HEK293T (cell line): ENCODE data around the gene KBTBD8.

ENCODE experiments used
- CTCF ChIA-PET: fragments of 350-600 bp; formaldehyde crosslinking; extraction: SDS; loops from one replicate; lab custom pipeline; 2021; ENCODE audit warnings: antibody characterized with exemption, inconsistent platforms; lab: Yijun Ruan, JAX
- POLR2A ChIA-PET: fragments of 350-600 bp; formaldehyde crosslinking; extraction: SDS; loops from one replicate; lab custom pipeline; 2020; ENCODE audit warnings: antibody characterized with exemption, inconsistent platforms; lab: Yijun Ruan, JAX
- DNase-seq: peaks from one replicate; pipeline ENCODE4 v3.0.0; 2012; ENCODE audit warnings: mixed read lengths; ENCODE audit errors: extremely low spot score
- ARNT ChIP-seq: fragments of 450-650 bp; IDR thresholded peaks from 2 replicates; pipeline ENCODE4 v1.6.1; 2017; ENCODE audit warnings: mild to moderate bottlenecking
- BHLHE40 ChIP-seq: fragments of 450-650 bp; IDR thresholded peaks from 2 replicates; pipeline ENCODE4 v1.6.1; 2016; ENCODE audit warnings: mild to moderate bottlenecking, moderate library complexity, borderline replicate concordance
- CTBP1 ChIP-seq: fragments of 450-650 bp; IDR thresholded peaks from 2 replicates; pipeline ENCODE4 v1.6.1; 2016; ENCODE audit warnings: borderline replicate concordance
- ELF4 ChIP-seq: fragments of 450-650 bp; IDR thresholded peaks from 2 replicates; pipeline ENCODE4 v1.6.1; 2017; ENCODE audit warnings: antibody characterized with exemption
- FOXA1 ChIP-seq: fragments of 450-650 bp; IDR thresholded peaks from 2 replicates; pipeline ENCODE4 v1.6.1; 2016; ENCODE audit warnings: mild to moderate bottlenecking
- FOXK2 ChIP-seq: fragments of 450-650 bp; IDR thresholded peaks from 2 replicates; pipeline ENCODE4 v1.6.1; 2016; ENCODE audit warnings: mild to moderate bottlenecking
- FOXM1 ChIP-seq: fragments of 450-650 bp; IDR thresholded peaks from 2 replicates; pipeline ENCODE4 v1.6.1; 2017; ENCODE audit warnings: mild to moderate bottlenecking, borderline replicate concordance
- HDGF ChIP-seq: fragments of 450-650 bp; IDR thresholded peaks from 2 replicates; pipeline ENCODE4 v1.6.1; 2017; ENCODE audit warnings: antibody characterized with exemption, borderline replicate concordance
- L3MBTL2 ChIP-seq: fragments of 450-650 bp; conservative IDR thresholded peaks from 2 replicates; pipeline ENCODE4 v1.6.1; 2016; ENCODE audit warnings: mild to moderate bottlenecking
- LEF1 ChIP-seq: fragments of 450-650 bp; IDR thresholded peaks from 2 replicates; pipeline ENCODE4 v1.6.1; 2017; ENCODE audit warnings: mild to moderate bottlenecking, borderline replicate concordance
- NFRKB ChIP-seq: fragments of 450-650 bp; IDR thresholded peaks from 2 replicates; pipeline ENCODE4 v1.6.1; 2016; ENCODE audit warnings: mild to moderate bottlenecking, moderate library complexity
- PKNOX1 ChIP-seq: fragments of 450-650 bp; IDR thresholded peaks from 2 replicates; pipeline ENCODE4 v1.6.1; 2016
- SP1 ChIP-seq: fragments of 450-650 bp; IDR thresholded peaks from 2 replicates; pipeline ENCODE4 v1.6.1; 2017
- SUZ12 ChIP-seq: fragments of 450-650 bp; IDR thresholded peaks from 2 replicates; pipeline ENCODE4 v1.6.1; 2016; ENCODE audit warnings: mild to moderate bottlenecking
- TARDBP ChIP-seq: fragments of 450-650 bp; IDR thresholded peaks from 2 replicates; pipeline ENCODE4 v1.6.1; 2016
- ZNF384 ChIP-seq: fragments of 450-650 bp; IDR thresholded peaks from 2 replicates; pipeline ENCODE4 v1.6.1; 2016

Gene KBTBD8

GRCh38 chr3:66998113-66998903 lies at the start of gene KBTBD8:
TSS of gene KBTBD8 (plus strand) at chr3:66998307. CDS start at chr3:66998356, 49 bp downstream.
- TF ChIP-seq L3MBTL2 = peak; percentile 90
- 0 out of 2 replicates have a peak, but pooled peaks have one; percentile 19 for TF ChIP-seq LEF1
- TF ChIP-seq CTBP1 = peak; percentile 78
- TF ChIP-seq FOXK2 = no peak
- ChIA-PET POLR2A (interaction anchor here (1.3 kb wide), 1 partner anchor 9 kb away, joined by 13 read pairs; no protein-coding TSS in a partner anchor), CTCF (no interaction called here)
- DNase-seq = peak; percentile 95

GRCh38 chr3:66948838-66949237 lies 49.3 kb upstream of the KBTBD8 start:
- ChIA-PET CTCF (no interaction called here), POLR2A (no interaction called here)
- DNase-seq = no peak
- TF ChIP-seq L3MBTL2 (0 out of 2 replicates have a peak, but pooled peaks have one; percentile 10), FOXM1 (no peak)

- ChIA-PET CTCF (interaction anchor here (3.0 kb wide), 1 partner anchor 11 kb away, joined by 9 read pairs; no protein-coding TSS in a partner anchor), POLR2A (no interaction called here)
- TF ChIP-seq FOXA1 (no peak), ELF4 (no peak), CTBP1 (no peak), NFRKB (no peak), BHLHE40 (no peak), FOXK2 (no peak), FOXM1 (no peak), PKNOX1 (no peak), LEF1 (no peak), HDGF (no peak), ARNT (no peak), SUZ12 (no peak), ZNF384 (no peak), L3MBTL2 (no peak), TARDBP (no peak), SP1 (no peak)
- DNase-seq = no peak
Observed at GRCh38 chr3:66949898-66950297, 48.2 kb upstream of the KBTBD8 start.

- ChIA-PET POLR2A (no interaction called here), CTCF (interaction anchor here (3.0 kb wide), 1 partner anchor 14 kb away, joined by 9 read pairs; no protein-coding TSS in a partner anchor)
- DNase-seq = no peak
- TF ChIP-seq L3MBTL2 (no peak), NFRKB (no peak), FOXM1 (no peak), HDGF (no peak), PKNOX1 (no peak), FOXA1 (no peak), BHLHE40 (no peak), ARNT (no peak), CTBP1 (no peak), SP1 (no peak), SUZ12 (no peak), ZNF384 (no peak), FOXK2 (no peak)
Observed at GRCh38 chr3:66952357-66952756, 45.8 kb upstream of the KBTBD8 start.

- CTCF ChIA-PET = no interaction called here
- no peak for DNase-seq
- POLR2A ChIA-PET = interaction anchor here (1.0 kb wide), 1 partner anchor 9 kb away, joined by 3 read pairs; no protein-coding TSS in a partner anchor
- TF ChIP-seq SP1 (no peak), PKNOX1 (no peak), FOXK2 (no peak), FOXM1 (no peak), LEF1 (no peak), ZNF384 (no peak), CTBP1 (no peak), ELF4 (no peak), BHLHE40 (no peak), SUZ12 (no peak), HDGF (no peak), TARDBP (no peak), FOXA1 (no peak), ARNT (no peak)
Observed at GRCh38 chr3:66953934-66954445, 44.1 kb upstream of the KBTBD8 start.

- no peak for TF ChIP-seq ELF4
- TF ChIP-seq HDGF = no peak
- TF ChIP-seq ZNF384 = no peak
- no peak for DNase-seq
- ChIA-PET POLR2A (no interaction called here), CTCF (no interaction called here)
Observed at GRCh38 chr3:66956742-66957141, 41.4 kb upstream of the KBTBD8 start.
